Keratinocyte (primary cell): Measurements from ENCODE around the gene CHAF1B. TPM values are rescaled to one million over a fixed set of nuclear protein-coding genes. Genes with fewer than 3 reads are reported as not detected.

Experiments used
- DNase-seq: peaks from one replicate; pipeline ENCODE4 v3.0.0-alpha.2; 2011; ENCODE audit warnings: low read depth, missing footprints, low spot score
- FAIRE-seq: peaks from 2 replicates; lab custom pipeline; 2011; peaks lifted over from hg19 to GRCh38; lab: Jason Lieb, UNC
- H2AFZ ChIP-seq: 2 replicates; pipeline ENCODE4 v1.6.0; 2012; ENCODE audit warnings: low read length, control low read depth, inconsistent platforms; ENCODE audit not compliant: control insufficient read depth
- H3K27ac ChIP-seq: 2 replicates; pipeline ENCODE4 v1.5.1; 2011; ENCODE audit warnings: low read length; ENCODE audit not compliant: control insufficient read depth, insufficient read depth
- H3K27me3 ChIP-seq: 3 replicates; pipeline ENCODE4 v1.6.0; 2011; ENCODE audit warnings: low read length; ENCODE audit not compliant: control insufficient read depth, insufficient read depth; ENCODE audit errors: extremely low read depth
- H3K36me3 ChIP-seq, 2 experiments: 2 replicates in 1 of 2; 3 replicates in 1 of 2; pipeline ENCODE4 v1.5.1; 2011; ENCODE audit warnings: low read length in 2 of 2, mild to moderate bottlenecking in 1 of 2; ENCODE audit not compliant: control insufficient read depth in 2 of 2, insufficient read depth in 2 of 2; ENCODE audit errors: extremely low read depth in 1 of 2
- H3K4me1 ChIP-seq: 3 replicates; pipeline ENCODE4 v1.5.1; 2011; ENCODE audit warnings: low read length; ENCODE audit not compliant: control insufficient read depth, insufficient read depth; ENCODE audit errors: extremely low read depth
- H3K4me2 ChIP-seq: 3 replicates; pipeline ENCODE4 v1.6.0; 2011; ENCODE audit warnings: low read depth, low read length; ENCODE audit not compliant: control insufficient read depth, insufficient read depth; ENCODE audit errors: extremely low read depth
- H3K4me3 ChIP-seq, 3 experiments: fragments of 200-600 bp in 1 of 3; sonication (generic) in 1 of 3; 2 replicates in 2 of 3; 3 replicates in 1 of 3; pipeline ENCODE4 v1.5.1; 2011 to 2016; ENCODE audit warnings: low read length in 3 of 3, mild to moderate bottlenecking in 3 of 3, control low read depth in 2 of 3, inconsistent platforms in 1 of 3, low read depth in 1 of 3, mixed read lengths in 1 of 3, mixed run types in 1 of 3, moderate library complexity in 1 of 3; ENCODE audit not compliant: control insufficient read depth in 2 of 3, insufficient read depth in 2 of 3; ENCODE audit errors: extremely low read depth in 1 of 3
- H3K79me2 ChIP-seq: 2 replicates; pipeline ENCODE4 v1.6.0; 2012; ENCODE audit warnings: low read length; ENCODE audit not compliant: control insufficient read depth, insufficient read depth
- H3K9ac ChIP-seq: 3 replicates; pipeline ENCODE4 v1.6.0; 2011; ENCODE audit warnings: low read length; ENCODE audit not compliant: control insufficient read depth, insufficient read depth; ENCODE audit errors: extremely low read depth
- H3K9me1 ChIP-seq: 3 replicates; pipeline ENCODE4 v1.6.0; 2011; ENCODE audit warnings: low read length; ENCODE audit not compliant: control insufficient read depth, insufficient read depth; ENCODE audit errors: extremely low read depth
- H3K9me3 ChIP-seq: 2 replicates; pipeline ENCODE4 v1.5.1; 2012; ENCODE audit warnings: low read depth, low read length; ENCODE audit not compliant: control insufficient read depth
- H4K20me1 ChIP-seq: 3 replicates; pipeline ENCODE4 v1.6.0; 2011; ENCODE audit warnings: low read length; ENCODE audit not compliant: control insufficient read depth, insufficient read depth; ENCODE audit errors: extremely low read depth
- EZH2 ChIP-seq: IDR thresholded peaks from one replicate; pipeline ENCODE4 v1.6.1; 2012; ENCODE audit warnings: inconsistent platforms, mild to moderate bottlenecking, low read length, moderate library complexity
- dilution Hi-C: fragments of 300-500 bp; cut with MboI; formaldehyde crosslinking; loops from one replicate; pipeline ENCODE4 v1.7.0; 2020; ENCODE audit warnings: low sequenced_read_pairs; ENCODE audit not compliant: extremely low pct_ligation_motif_present
- polyA plus RNA-seq, 5 experiments: library from polyadenylated mRNA; depleted of rRNA in 3 of 5; stranded (reverse) in 3 of 5; stranded (forward) in 1 of 5; unstranded in 1 of 5; fragments of >200 nt; gene quantifications; 1 replicate in 1 of 5; 2 replicates in 3 of 5; 3 replicates in 1 of 5; pipeline versions ENCODE4 v1.2.1 to v1.2.3, GENCODE V29; 2011 to 2012; ENCODE audit warnings: missing spikeins in 2 of 5, low read depth in 1 of 5, low replicate concordance in 1 of 5
- TF ChIP-seq, protein P1 (sequence below), 3 experiments: IDR thresholded peaks in 1 of 3; conservative IDR thresholded peaks in 1 of 3; optimal IDR thresholded peaks in 1 of 3; 2 replicates in 2 of 3; 3 replicates in 1 of 3; pipeline versions ENCODE3 to v1.5.1; 2011; ENCODE audit warnings: low read length in 3 of 3, mild to moderate bottlenecking in 3 of 3, moderate library complexity in 2 of 3, control low read depth in 1 of 3, inconsistent platforms in 1 of 3; ENCODE audit not compliant: insufficient read depth in 2 of 3; ENCODE audit errors: extremely low read depth in 1 of 3

CHAF1B gene
- polyA plus RNA-seq, 1 donor (not counting 4 experiments of a cell fraction or from before 2014, with no cell fraction given): 6.8 TPM

DNA sequence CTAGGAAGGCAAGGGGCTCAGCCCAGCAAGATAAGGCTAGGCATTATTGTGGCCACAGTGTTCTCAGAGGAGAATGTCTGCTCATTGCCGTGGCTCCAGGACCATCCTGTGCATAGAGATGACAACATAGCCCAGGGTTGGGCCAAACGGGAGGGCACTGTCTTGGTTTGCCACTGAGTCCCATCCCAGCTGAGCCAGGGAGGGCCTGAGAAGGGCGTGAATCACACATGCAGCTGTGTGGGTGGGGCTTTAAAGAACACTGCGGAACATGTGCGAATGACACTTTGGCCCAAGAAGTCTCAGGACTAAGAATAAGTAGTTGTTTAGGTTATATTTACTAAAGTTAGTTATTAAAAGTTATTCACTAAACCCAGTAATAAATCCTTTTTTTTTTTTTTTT, 18.5 kb downstream of the CHAF1B start:
- Histone ChIP-seq H3K27me3 (no peaks in the 10 kb centered on the region), H3K9me1 (no peaks in the 10 kb centered on the region)
- FAIRE-seq: no peak

DNA sequence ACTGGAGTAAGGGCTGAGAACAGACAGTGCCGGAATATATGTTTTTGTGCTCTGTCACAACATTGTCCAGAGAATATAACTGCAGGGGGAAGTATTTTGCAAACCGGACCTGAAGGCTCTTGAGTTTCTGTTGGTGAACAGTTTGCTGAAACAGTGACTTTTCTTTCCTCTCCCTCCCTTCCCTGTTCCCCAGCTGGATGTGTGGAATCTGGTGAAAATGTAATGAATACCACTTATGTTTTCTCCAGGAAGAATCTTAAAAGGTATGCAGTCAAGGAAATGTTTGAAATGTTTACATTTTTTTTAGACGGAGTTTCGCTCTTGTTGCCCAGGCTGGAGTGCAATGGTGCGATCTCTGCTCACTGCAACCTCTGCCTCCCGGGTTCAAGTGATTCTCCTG, 23.4 kb downstream of the CHAF1B start:
- no peaks in the 10 kb centered on the region for H3K9me3 ChIP-seq
- no peak for FAIRE-seq
- TF ChIP-seq, protein P1, sequence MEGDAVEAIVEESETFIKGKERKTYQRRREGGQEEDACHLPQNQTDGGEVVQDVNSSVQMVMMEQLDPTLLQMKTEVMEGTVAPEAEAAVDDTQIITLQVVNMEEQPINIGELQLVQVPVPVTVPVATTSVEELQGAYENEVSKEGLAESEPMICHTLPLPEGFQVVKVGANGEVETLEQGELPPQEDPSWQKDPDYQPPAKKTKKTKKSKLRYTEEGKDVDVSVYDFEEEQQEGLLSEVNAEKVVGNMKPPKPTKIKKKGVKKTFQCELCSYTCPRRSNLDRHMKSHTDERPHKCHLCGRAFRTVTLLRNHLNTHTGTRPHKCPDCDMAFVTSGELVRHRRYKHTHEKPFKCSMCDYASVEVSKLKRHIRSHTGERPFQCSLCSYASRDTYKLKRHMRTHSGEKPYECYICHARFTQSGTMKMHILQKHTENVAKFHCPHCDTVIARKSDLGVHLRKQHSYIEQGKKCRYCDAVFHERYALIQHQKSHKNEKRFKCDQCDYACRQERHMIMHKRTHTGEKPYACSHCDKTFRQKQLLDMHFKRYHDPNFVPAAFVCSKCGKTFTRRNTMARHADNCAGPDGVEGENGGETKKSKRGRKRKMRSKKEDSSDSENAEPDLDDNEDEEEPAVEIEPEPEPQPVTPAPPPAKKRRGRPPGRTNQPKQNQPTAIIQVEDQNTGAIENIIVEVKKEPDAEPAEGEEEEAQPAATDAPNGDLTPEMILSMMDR (optimal IDR thresholded peaks at IDR 0.05 in 1 of 3, IDR thresholded peaks at IDR 0.05 in 1 of 3, conservative IDR thresholded peaks at IDR 0.05 in 1 of 3; ENCODE audit: extremely low read depth in 1 of 3, insufficient read depth in 2 of 3, low read length in 3 of 3): no peak
- TF ChIP-seq EZH2: no peak
- peaks cover 3 to 13% of the 10 kb centered on the region in 2 experiments for H3K36me3 ChIP-seq
- dilution Hi-C loops: no loop called here
- DNase-seq: no peak
- H3K9ac ChIP-seq: no peak overlapping the region
- H3K27ac ChIP-seq: no peak overlapping the region
- no peak overlapping the region for H3K4me2 ChIP-seq
- no peaks in the 10 kb centered on the region for H4K20me1 ChIP-seq
- H3K9me1 ChIP-seq: no peaks in the 10 kb centered on the region
- no peak overlapping the region for H3K4me3 ChIP-seq
- H2AFZ ChIP-seq: no peak overlapping the region
- H3K79me2 ChIP-seq: no peaks in the 10 kb centered on the region
- H3K27me3 ChIP-seq: no peaks in the 10 kb centered on the region
- H3K4me1 ChIP-seq: no peaks in the 10 kb centered on the region

More for the DNA sequence above, 18.5 kb downstream of the CHAF1B start:
- H3K27ac ChIP-seq: no peak overlapping the region
- H3K9me3 ChIP-seq: no peaks in the 10 kb centered on the region
- no peak for TF ChIP-seq EZH2
- TF ChIP-seq, protein P1 (optimal IDR thresholded peaks at IDR 0.05 in 1 of 3, IDR thresholded peaks at IDR 0.05 in 1 of 3, conservative IDR thresholded peaks at IDR 0.05 in 1 of 3; ENCODE audit: extremely low read depth in 1 of 3, insufficient read depth in 2 of 3, low read length in 3 of 3): no peak
- H3K79me2 ChIP-seq: no peaks in the 10 kb centered on the region
- no peaks in the 10 kb centered on the region for H4K20me1 ChIP-seq
- H3K36me3 ChIP-seq: peaks cover 3 to 9% of the 10 kb centered on the region in 2 experiments
- no peak overlapping the region for H2AFZ ChIP-seq
- no peaks in the 10 kb centered on the region for H3K4me1 ChIP-seq
- dilution Hi-C loops: no loop called here
- no peak for DNase-seq
- H3K4me2 ChIP-seq: no peak overlapping the region
- no peak overlapping the region for H3K4me3 ChIP-seq
- H3K9ac ChIP-seq: no peak overlapping the region
